Measurements from ENCODE around the gene RRAS2.

- TF ChIP-seq GABPA (IDR thresholded peaks at IDR 0.05; ENCODE audit: low read depth) (no peak), CTCF (IDR thresholded peaks at IDR 0.05; ENCODE audit: insufficient read depth, low read length) (no peak), POLR2AphosphoS5 (IDR thresholded peaks at IDR 0.05; ENCODE audit: low read depth) (no peak), SPI1 (IDR thresholded peaks at IDR 0.05; ENCODE audit: borderline replicate concordance, low read depth) (no peak)
Observed at GRCh38 chr11:14314127-14314526, 44.9 kb downstream of the RRAS2 start.

All from HL-60 (cell line).